B cell (primary cell): ENCODE measurements around the gene CASTOR1. TPM values are rescaled to one million over a fixed set of nuclear protein-coding genes. Genes with fewer than 3 reads are reported as not detected.
"Not testable (repeated sequence)": the region's sequence is repeated elsewhere in the genome, so short reads cannot be mapped to it uniquely, and the experiment has no call there.

ENCODE experiments used
- ATAC-seq: fragments of 200-7000 bp; cut with Tn5 transposase; one replicate; pipeline ENCODE4 v1.10.0; 2021; ENCODE audit warnings: low read depth, mild to moderate bottlenecking, moderate number of reproducible peaks, moderate library complexity
- CTCF ChIA-PET: fragments of 350-600 bp; sonication (Branson Sonifier 250); formaldehyde crosslinking; loops from one replicate; lab custom pipeline; 2021; ENCODE audit warnings: antibody characterized with exemption, inconsistent platforms; lab: Charles Lee
- POLR2A ChIA-PET: fragments of 350-600 bp; sonication (Branson Sonifier 250); formaldehyde crosslinking; loops from one replicate; lab custom pipeline; 2021; ENCODE audit warnings: antibody characterized with exemption; lab: Charles Lee
- DNase-seq: peaks from one replicate; pipeline ENCODE4 v3.0.0; 2013
- H2AFZ ChIP-seq: 2 replicates; pipeline ENCODE4 v1.6.1; 2012; ENCODE audit warnings: mild to moderate bottlenecking, low read depth, low read length; ENCODE audit not compliant: insufficient read depth, poor library complexity, severe bottlenecking
- H3K27ac ChIP-seq, 2 donors: 1 replicate in 1 of 2; 2 replicates in 1 of 2; pipeline ENCODE4 v1.5.1; 2012 to 2013; ENCODE audit warnings: low read length in 2 of 2, mild to moderate bottlenecking in 2 of 2, moderate library complexity in 1 of 2
- H3K27me3 ChIP-seq, 4 experiments: fragments of 200-600 bp in 1 of 4; sonication (generic) in 1 of 4; replicated peaks in 1 of 4; 1 replicate in 2 of 4; 2 replicates in 2 of 4; pipeline versions ENCODE4 v1.6.1 to v1.7.0; 2013 to 2016; ENCODE audit warnings: low read length in 3 of 4, mild to moderate bottlenecking in 2 of 4, mixed read lengths in 1 of 4, moderate library complexity in 1 of 4; ENCODE audit not compliant: insufficient read depth in 4 of 4, control insufficient read depth in 3 of 4; ENCODE audit errors: control extremely low read depth in 1 of 4
- H3K36me3 ChIP-seq, 2 experiments: replicated peaks in 1 of 2; 1 replicate in 1 of 2; 2 replicates in 1 of 2; pipeline versions ENCODE4 v1.6.1 to v1.7.1; 2013; ENCODE audit warnings: low read length in 1 of 2; ENCODE audit not compliant: insufficient read depth in 2 of 2, control insufficient read depth in 1 of 2; ENCODE audit errors: control extremely low read depth in 1 of 2, extremely low read depth in 1 of 2
- H3K4me1 ChIP-seq, 2 donors: fragments of 200-600 bp in 1 of 2; sonication (generic) in 1 of 2; 1 replicate in 1 of 2; 2 replicates in 1 of 2; pipeline versions ENCODE4 v1.5.1 to v1.6.1; 2013 to 2017; ENCODE audit warnings: low read length in 2 of 2; ENCODE audit not compliant: control insufficient read depth in 2 of 2, insufficient read depth in 2 of 2
- H3K4me2 ChIP-seq: replicated peaks from 2 replicates; pipeline ENCODE3; 2012; ENCODE audit warnings: mild to moderate bottlenecking, low read depth, low read length; ENCODE audit not compliant: poor library complexity, severe bottlenecking
- H3K4me3 ChIP-seq, 5 experiments: fragments of 200-600 bp in 1 of 5; sonication (generic) in 1 of 5; 1 replicate in 3 of 5; 2 replicates in 2 of 5; pipeline versions ENCODE4 v1.5.1 to v1.7.0; 2011 to 2016; ENCODE audit warnings: low read length in 4 of 5, mild to moderate bottlenecking in 4 of 5, low read depth in 2 of 5, control low read depth in 1 of 5, moderate library complexity in 1 of 5; ENCODE audit not compliant: insufficient read depth in 1 of 5; ENCODE audit errors: control extremely low read depth in 1 of 5, extremely low read depth in 1 of 5
- H3K79me2 ChIP-seq: fragments of 200-600 bp; sonication (generic); one replicate; pipeline ENCODE4 v1.6.0; 2016; ENCODE audit warnings: low read length; ENCODE audit not compliant: control insufficient read depth, insufficient read depth
- H3K9ac ChIP-seq: fragments of 200-600 bp; sonication (generic); 2 replicates; pipeline ENCODE4 v1.6.1; 2017; ENCODE audit warnings: mild to moderate bottlenecking, low read length, moderate library complexity
- H3K9me3 ChIP-seq, 3 donors: one replicate each; pipeline versions ENCODE4 v1.6.1 to v1.7.1; 2013; ENCODE audit warnings: low read length in 2 of 3; ENCODE audit not compliant: control insufficient read depth in 2 of 3, insufficient read depth in 1 of 3; ENCODE audit errors: control extremely low read depth in 1 of 3
- H4K20me1 ChIP-seq: 2 replicates; pipeline ENCODE4 v1.6.0; 2012; ENCODE audit warnings: mild to moderate bottlenecking, low read length; ENCODE audit not compliant: insufficient read depth, control insufficient read depth, poor library complexity, severe bottlenecking
- H3K27ac Mint-ChIP-seq: one replicate; pipeline ENCODE4 v1.8.0; 2021; ENCODE audit warnings: mixed read lengths
- H3K27me3 Mint-ChIP-seq: one replicate; pipeline ENCODE4 v1.8.0; 2021; ENCODE audit warnings: mixed read lengths
- H3K4me1 Mint-ChIP-seq: one replicate; pipeline ENCODE4 v1.8.0; 2021; ENCODE audit warnings: mixed read lengths
- H3K4me3 Mint-ChIP-seq: one replicate; pipeline ENCODE4 v1.8.0; 2021; ENCODE audit warnings: mixed read lengths
- H3K9me3 Mint-ChIP-seq: one replicate; pipeline ENCODE4 v1.8.0; 2022; ENCODE audit warnings: mixed read lengths; ENCODE audit not compliant: insufficient read depth
- EZH2 ChIP-seq: IDR thresholded peaks from 2 replicates; pipeline ENCODE4 v1.6.1; 2012; ENCODE audit warnings: borderline replicate concordance, low read depth, mild to moderate bottlenecking, moderate library complexity, low read length; ENCODE audit not compliant: insufficient read depth, poor library complexity, severe bottlenecking
- WGBS: methylation state at CpG from one replicate; pipeline ENCODE4 v1.1.5; 2013; ENCODE audit warnings: missing lambda C conversion rate; ENCODE audit not compliant: insufficient coverage; 5-methylcytosine and 5-hydroxymethylcytosine counted together
- intact Hi-C: fragments of 100-400 bp; cut with micrococcal nuclease; formaldehyde crosslinking; loops from one replicate; pipeline ENCODE4 v1.10.0; 2022
- polyA plus RNA-seq: library from polyadenylated mRNA; depleted of rRNA; stranded (reverse); fragments of >200 nt; gene quantifications from 2 replicates; pipeline ENCODE4 v1.2.3, GENCODE V29; 2012
- total RNA-seq, 2 donors: library from RNA; stranded (reverse); fragments of 120-200 nt in 1 of 2; gene quantifications; 1 replicate in 1 of 2; 2 replicates in 1 of 2; pipeline versions ENCODE4 v1.2.3 to v1.2.4, GENCODE V29; 2013 to 2022
- TF ChIP-seq, protein P1 (sequence below): fragments of 200-600 bp; IDR thresholded peaks from one replicate; pipeline ENCODE4 v1.8.0; 2022; ENCODE audit warnings: antibody characterized with exemption, mild to moderate bottlenecking

The CASTOR1 gene
- total and polyA plus RNA-seq, 2 donors (not counting 1 experiment from before 2014, with no cell fraction given): 16.3 to 18.4 TPM

DNA sequence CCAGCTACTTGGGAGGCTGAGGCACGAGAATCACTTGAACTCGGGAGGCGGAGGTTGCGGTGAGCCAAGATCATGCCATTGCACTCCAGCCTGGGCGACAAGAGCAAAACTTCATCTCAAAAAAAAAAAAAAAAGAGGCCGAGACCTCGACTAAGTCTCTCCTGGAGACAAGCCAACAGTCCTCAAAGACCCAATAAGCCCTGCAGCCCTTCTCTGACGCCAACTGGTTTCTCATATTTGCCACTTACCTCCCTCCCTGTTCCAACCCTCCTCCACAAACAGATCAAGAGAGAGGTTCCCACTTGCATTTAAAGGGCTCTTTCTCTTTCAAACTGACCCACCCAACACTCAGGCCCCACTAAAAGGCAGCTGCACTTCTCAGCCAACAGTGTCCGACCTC lies 49.0 kb upstream of the CASTOR1 start:
- H3K4me3 Mint-ChIP-seq, H3K27me3 Mint-ChIP-seq, H3K27ac Mint-ChIP-seq, POLR2A ChIA-PET, H3K79me2 ChIP-seq, H3K4me3 ChIP-seq, H3K27ac ChIP-seq, H3K4me2 ChIP-seq, H3K27me3 ChIP-seq, H3K9me3 ChIP-seq, DNase-seq, H3K9ac ChIP-seq, H3K9me3 Mint-ChIP-seq, H3K4me1 ChIP-seq, H2AFZ ChIP-seq, H3K4me1 Mint-ChIP-seq, intact Hi-C loops, ATAC-seq: not testable (repeated sequence)
- WGBS: 97% methylated on average over 7 of the region's 9 CpGs
- CTCF ChIA-PET: interaction anchor here (0.8 to 2.6 kb wide), 2 partner anchors 11 to 50 kb away, joined by 5 to 7 read pairs; no protein-coding TSS in a partner anchor
- H3K36me3 ChIP-seq: peaks cover 4 to 98% of the 10 kb centered on the region in 2 experiments
- peaks cover 42% of the 10 kb centered on the region for H4K20me1 ChIP-seq

DNA sequence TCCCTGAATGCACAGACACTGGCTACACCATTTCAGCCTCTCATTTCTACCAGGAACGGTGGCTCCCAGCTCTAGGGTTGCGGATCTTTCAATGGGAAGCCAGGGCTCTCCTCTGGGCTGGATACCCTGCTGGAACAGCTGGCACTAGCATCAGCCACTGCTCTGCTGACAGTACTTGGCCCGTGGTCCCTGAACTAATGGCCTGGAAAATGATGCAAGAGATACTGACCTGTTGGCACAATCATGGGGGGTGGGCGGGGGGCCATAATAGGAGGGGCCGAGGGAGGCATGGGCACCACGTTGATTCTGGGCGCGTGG lies 48.1 kb upstream of the CASTOR1 start:
- no peaks in the 10 kb centered on the region for H3K4me1 Mint-ChIP-seq
- H3K4me3 ChIP-seq: no peak overlapping the region
- ChIA-PET CTCF (interaction anchor here (1.0 to 2.9 kb wide), 2 partner anchors 47 to 49 kb away, joined by 3 to 14 read pairs; partner anchors contain the start of gene CASTOR1), POLR2A (no interaction called here)
- H3K4me3 Mint-ChIP-seq: no peak overlapping the region
- no peaks in the 10 kb centered on the region for H3K9me3 ChIP-seq
- H3K27me3 Mint-ChIP-seq: no peaks in the 10 kb centered on the region
- H3K27me3 ChIP-seq: no peaks in the 10 kb centered on the region
- H3K9me3 Mint-ChIP-seq: no peaks in the 10 kb centered on the region
- H3K4me2 ChIP-seq: no peak overlapping the region
- no peak overlapping the region for H2AFZ ChIP-seq
- no peak overlapping the region for H3K27ac ChIP-seq
- H4K20me1 ChIP-seq: peaks cover 34% of the 10 kb centered on the region
- H3K79me2 ChIP-seq: no peaks in the 10 kb centered on the region
- TF ChIP-seq, protein P1, sequence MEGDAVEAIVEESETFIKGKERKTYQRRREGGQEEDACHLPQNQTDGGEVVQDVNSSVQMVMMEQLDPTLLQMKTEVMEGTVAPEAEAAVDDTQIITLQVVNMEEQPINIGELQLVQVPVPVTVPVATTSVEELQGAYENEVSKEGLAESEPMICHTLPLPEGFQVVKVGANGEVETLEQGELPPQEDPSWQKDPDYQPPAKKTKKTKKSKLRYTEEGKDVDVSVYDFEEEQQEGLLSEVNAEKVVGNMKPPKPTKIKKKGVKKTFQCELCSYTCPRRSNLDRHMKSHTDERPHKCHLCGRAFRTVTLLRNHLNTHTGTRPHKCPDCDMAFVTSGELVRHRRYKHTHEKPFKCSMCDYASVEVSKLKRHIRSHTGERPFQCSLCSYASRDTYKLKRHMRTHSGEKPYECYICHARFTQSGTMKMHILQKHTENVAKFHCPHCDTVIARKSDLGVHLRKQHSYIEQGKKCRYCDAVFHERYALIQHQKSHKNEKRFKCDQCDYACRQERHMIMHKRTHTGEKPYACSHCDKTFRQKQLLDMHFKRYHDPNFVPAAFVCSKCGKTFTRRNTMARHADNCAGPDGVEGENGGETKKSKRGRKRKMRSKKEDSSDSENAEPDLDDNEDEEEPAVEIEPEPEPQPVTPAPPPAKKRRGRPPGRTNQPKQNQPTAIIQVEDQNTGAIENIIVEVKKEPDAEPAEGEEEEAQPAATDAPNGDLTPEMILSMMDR: no peak
- no peak for TF ChIP-seq EZH2
- H3K27ac Mint-ChIP-seq: no peak overlapping the region
- H3K36me3 ChIP-seq: peaks cover 4 to 96% of the 10 kb centered on the region in 2 experiments
- H3K4me1 ChIP-seq: no peaks in the 10 kb centered on the region
- no peak overlapping the region for H3K9ac ChIP-seq
- intact Hi-C loops: no loop called here
- ATAC-seq (no peak), DNase-seq (no peak)
- over 99% methylated on average over 8 of the region's 8 CpGs for WGBS
